ENCODE results near the gene SLC26A11. TPM values are rescaled to one million over a fixed set of nuclear protein-coding genes. Genes with fewer than 3 reads are reported as not detected.

The SLC26A11 gene
- total RNA-seq, 4 donors from 2014 or later, result 14.1 to 38.9 (median 26.5) TPM

GRCh38 chr17:80202197-80202596 lies 18.0 kb upstream of the SLC26A11 start:
- Histone ChIP-seq H3K4me3 (no peak overlapping the region), H3K27me3 (no peaks in the 10 kb centered on the region), H3K4me1 (no peaks in the 10 kb centered on the region), H3K27ac (no peak overlapping the region), H3K36me3 (peaks cover 37% of the 10 kb centered on the region), H3K9me3 (no peaks in the 10 kb centered on the region)
- WGBS, result 85% methylated on average over 11 of the region's 17 CpGs
- no peak for DNase-seq (ENCODE audit: low spot score in 2 of 2)
- TF ChIP-seq EP300 (IDR thresholded peaks at IDR 0.05) (no peak), POLR2AphosphoS5 (IDR thresholded peaks at IDR 0.05) (no peak), POLR2A (IDR thresholded peaks at IDR 0.05) (no peak)
- TF ChIP-seq, protein P1, sequence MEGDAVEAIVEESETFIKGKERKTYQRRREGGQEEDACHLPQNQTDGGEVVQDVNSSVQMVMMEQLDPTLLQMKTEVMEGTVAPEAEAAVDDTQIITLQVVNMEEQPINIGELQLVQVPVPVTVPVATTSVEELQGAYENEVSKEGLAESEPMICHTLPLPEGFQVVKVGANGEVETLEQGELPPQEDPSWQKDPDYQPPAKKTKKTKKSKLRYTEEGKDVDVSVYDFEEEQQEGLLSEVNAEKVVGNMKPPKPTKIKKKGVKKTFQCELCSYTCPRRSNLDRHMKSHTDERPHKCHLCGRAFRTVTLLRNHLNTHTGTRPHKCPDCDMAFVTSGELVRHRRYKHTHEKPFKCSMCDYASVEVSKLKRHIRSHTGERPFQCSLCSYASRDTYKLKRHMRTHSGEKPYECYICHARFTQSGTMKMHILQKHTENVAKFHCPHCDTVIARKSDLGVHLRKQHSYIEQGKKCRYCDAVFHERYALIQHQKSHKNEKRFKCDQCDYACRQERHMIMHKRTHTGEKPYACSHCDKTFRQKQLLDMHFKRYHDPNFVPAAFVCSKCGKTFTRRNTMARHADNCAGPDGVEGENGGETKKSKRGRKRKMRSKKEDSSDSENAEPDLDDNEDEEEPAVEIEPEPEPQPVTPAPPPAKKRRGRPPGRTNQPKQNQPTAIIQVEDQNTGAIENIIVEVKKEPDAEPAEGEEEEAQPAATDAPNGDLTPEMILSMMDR (IDR thresholded peaks at IDR 0.05), result no peak

GRCh38 chr17:80203471-80203963 lies 16.7 kb upstream of the SLC26A11 start:
- TF ChIP-seq, protein P1 (IDR thresholded peaks at IDR 0.05), result no peak
- TF ChIP-seq POLR2A (IDR thresholded peaks at IDR 0.05), result no peak
- no peak for TF ChIP-seq POLR2AphosphoS5 (IDR thresholded peaks at IDR 0.05)
- TF ChIP-seq EP300 (IDR thresholded peaks at IDR 0.05), result no peak
- H3K27ac ChIP-seq, result no peak overlapping the region
- H3K9me3 ChIP-seq, result no peaks in the 10 kb centered on the region
- no peaks in the 10 kb centered on the region for H3K4me1 ChIP-seq
- H3K27me3 ChIP-seq, result no peaks in the 10 kb centered on the region
- WGBS, result 86% methylated on average over 7 of the region's 11 CpGs
- DNase-seq (ENCODE audit: low spot score in 2 of 2), result no peak
- H3K4me3 ChIP-seq, result no peak overlapping the region
- H3K36me3 ChIP-seq, result peaks cover 47% of the 10 kb centered on the region

DNA sequence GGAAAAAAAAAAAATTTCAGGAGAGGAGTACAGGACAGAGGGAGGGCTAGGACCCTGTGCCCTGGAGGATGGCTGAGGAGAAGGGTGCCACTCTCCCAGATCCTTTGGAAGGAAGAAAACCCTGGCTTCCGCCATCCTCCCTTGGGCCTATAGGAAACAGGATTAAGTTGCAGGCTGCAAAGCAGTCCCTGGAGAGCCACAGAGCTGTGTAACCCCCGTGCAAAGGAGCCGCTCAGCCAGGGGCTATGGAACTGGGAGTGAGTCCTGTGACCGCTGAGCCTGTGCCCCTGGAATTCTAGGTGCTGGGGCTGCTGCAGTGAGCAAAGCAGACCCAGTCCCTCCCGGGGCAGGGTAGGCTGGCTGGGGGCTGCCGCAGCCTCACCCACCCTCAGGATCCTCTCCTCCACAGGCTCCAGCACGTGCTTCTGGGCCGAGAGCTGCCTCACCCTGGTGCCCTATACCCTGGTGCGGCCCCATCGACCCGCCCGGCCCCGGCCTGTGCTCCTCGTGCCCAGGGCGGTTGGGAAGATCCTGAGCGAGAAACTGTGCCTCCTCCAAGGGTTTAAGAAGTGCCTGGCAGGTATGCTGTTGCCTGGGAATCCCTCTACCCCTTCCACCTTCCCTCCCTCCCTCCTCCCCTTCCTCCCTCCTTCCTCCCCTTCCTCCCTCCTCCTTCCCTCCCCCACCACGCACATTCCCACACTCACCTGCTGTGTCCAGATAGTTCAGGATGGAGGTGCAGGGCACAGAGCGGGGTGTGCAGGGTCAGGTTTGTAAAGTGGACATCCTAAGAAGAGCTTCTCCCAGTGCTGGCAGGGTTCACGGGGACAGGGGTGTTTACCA lies 15.4 kb upstream of the SLC26A11 start:
- H3K36me3 ChIP-seq, result peaks cover 60% of the 10 kb centered on the region
- WGBS, result 89% methylated on average over 15 of the region's 19 CpGs
- H3K9me3 ChIP-seq, result no peaks in the 10 kb centered on the region
- H3K27me3 ChIP-seq, result no peaks in the 10 kb centered on the region
- H3K4me1 ChIP-seq, result no peaks in the 10 kb centered on the region
- DNase-seq (ENCODE audit: low spot score in 2 of 2), result no peak
- no peak overlapping the region for H3K27ac ChIP-seq
- no peak overlapping the region for H3K4me3 ChIP-seq
- TF ChIP-seq EP300 (IDR thresholded peaks at IDR 0.05), result no peak
- no peak for TF ChIP-seq POLR2A (IDR thresholded peaks at IDR 0.05)
- TF ChIP-seq, protein P1 (IDR thresholded peaks at IDR 0.05), result no peak
- TF ChIP-seq POLR2AphosphoS5 (IDR thresholded peaks at IDR 0.05), result no peak

DNA sequence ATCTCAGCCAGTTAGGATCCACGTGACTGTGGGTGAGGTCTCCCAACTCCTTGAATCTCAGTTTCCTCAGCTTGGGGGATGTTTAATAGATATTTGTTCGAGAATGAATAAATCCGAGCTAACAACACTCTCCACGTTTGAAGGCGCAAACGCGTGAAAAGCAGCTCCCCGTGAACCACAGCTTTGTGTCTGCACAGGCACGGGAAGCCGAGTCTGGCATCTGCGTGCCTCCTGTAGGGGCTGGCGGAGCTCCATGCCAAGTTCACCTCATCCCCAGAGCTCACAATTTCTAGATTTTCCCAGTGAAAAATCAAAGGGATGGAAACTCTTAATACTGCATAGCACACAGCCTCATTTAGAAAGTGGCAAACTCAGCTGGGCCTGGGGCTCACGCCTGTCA lies 14.4 kb upstream of the SLC26A11 start:
- Histone ChIP-seq H3K27ac (no peak overlapping the region), H3K36me3 (peaks cover 70% of the 10 kb centered on the region), H3K27me3 (no peaks in the 10 kb centered on the region), H3K4me1 (no peaks in the 10 kb centered on the region), H3K4me3 (no peak overlapping the region), H3K9me3 (no peaks in the 10 kb centered on the region)
- TF ChIP-seq POLR2AphosphoS5 (IDR thresholded peaks at IDR 0.05) (no peak), EP300 (IDR thresholded peaks at IDR 0.05) (no peak), POLR2A (IDR thresholded peaks at IDR 0.05) (no peak)
- TF ChIP-seq, protein P1 (IDR thresholded peaks at IDR 0.05), result no peak
- no peak for DNase-seq (ENCODE audit: low spot score in 2 of 2)
- WGBS, result 85% methylated on average over 9 of the region's 13 CpGs

DNA sequence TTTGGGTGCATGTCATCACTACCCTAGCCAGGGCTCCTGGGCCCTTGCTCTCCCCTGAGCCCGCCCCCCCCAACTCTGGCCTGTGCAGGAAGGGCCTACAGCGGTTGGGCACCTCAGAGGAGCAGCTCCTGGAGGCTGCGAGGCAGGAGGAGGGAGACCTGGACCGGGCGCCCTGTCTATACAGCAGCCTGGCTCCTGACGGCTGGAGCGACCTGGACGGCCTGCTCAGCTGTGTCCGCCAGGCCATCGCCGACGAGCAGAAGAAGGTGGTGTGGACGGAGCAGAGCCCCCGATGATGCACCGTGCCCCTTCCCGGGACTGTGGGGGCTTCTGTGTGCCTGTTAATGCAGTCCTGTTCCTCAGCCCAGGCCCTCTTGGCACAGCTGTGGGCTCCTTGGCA lies 12.2 kb upstream of the SLC26A11 start:
- Histone ChIP-seq H3K27ac (no peak overlapping the region), H3K27me3 (no peaks in the 10 kb centered on the region), H3K9me3 (no peaks in the 10 kb centered on the region), H3K36me3 (peaks cover 77% of the 10 kb centered on the region), H3K4me3 (no peak overlapping the region), H3K4me1 (no peaks in the 10 kb centered on the region)
- no peak for DNase-seq (ENCODE audit: low spot score in 2 of 2)
- 98% methylated on average over 9 of the region's 16 CpGs for WGBS
- TF ChIP-seq POLR2AphosphoS5 (IDR thresholded peaks at IDR 0.05), result no peak
- no peak for TF ChIP-seq EP300 (IDR thresholded peaks at IDR 0.05)
- TF ChIP-seq, protein P1 (IDR thresholded peaks at IDR 0.05), result no peak
- no peak for TF ChIP-seq POLR2A (IDR thresholded peaks at IDR 0.05)
